ENCODE measurements around the gene HYAL1.
A peak's percentile ranks its signal among the peaks of the same experiment; 100 is the strongest.
"Not testable (repeated sequence)": the region's sequence is repeated elsewhere in the genome, so short reads cannot be mapped to it uniquely, and the experiment has no call there.

HYAL1 gene

DNA sequence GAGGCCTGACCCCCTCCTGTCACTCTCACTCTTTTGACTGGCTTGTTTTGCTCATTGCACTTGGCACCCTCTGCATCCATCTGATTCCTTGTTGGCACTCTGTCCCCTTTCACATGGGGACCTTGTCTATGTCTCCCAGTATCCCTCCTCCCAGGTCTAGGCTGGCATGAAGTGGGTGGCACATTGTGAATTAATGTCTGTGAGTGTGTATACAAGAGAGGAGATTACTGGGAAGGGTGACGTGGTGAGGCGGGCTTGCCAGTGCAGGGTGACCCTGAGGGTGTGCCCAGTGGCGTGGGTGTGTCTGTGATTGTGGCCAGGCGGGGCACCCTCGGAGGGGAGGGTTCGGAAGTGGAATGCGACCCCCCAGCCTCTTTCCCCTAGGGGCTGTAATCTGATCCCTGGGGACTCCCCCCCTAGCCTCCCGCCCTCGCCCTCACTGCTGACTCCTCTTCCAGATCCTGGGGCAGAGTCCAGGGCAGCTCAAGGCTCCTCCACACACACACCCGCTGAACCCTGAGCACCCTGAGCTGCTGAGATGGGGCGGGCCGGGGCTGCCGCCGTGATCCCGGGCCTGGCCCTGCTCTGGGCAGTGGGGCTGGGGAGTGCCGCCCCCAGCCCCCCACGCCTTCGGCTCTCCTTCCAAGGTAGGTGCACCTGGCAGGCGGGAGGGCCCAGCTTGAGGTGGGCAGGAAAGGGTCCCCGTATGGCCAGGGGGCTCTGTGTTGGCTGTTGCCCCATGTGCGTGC, 34.5 kb downstream of the HYAL1 start, which contains the start of gene SEMA3B:
Gene SEMA3B (plus strand): TSS at position 445 of the 749 bp plus-strand sequence. CDS start 94 bp downstream, at position 539.
- Mint-ChIP-seq H3K4me3 (no peak within 1 kb of the TSS), H3K4me1 (ENCODE audit: low read depth) (peaks cover 4% of the 10 kb centered on the region), H3K27ac (no peak within 1 kb of the TSS), H3K9me3 (ENCODE audit: low read depth) (no peaks in the 10 kb centered on the region), H3K36me3 (no peaks in the 10 kb centered on the region), H3K27me3 (peaks cover 9% of the 10 kb centered on the region)

DNA sequence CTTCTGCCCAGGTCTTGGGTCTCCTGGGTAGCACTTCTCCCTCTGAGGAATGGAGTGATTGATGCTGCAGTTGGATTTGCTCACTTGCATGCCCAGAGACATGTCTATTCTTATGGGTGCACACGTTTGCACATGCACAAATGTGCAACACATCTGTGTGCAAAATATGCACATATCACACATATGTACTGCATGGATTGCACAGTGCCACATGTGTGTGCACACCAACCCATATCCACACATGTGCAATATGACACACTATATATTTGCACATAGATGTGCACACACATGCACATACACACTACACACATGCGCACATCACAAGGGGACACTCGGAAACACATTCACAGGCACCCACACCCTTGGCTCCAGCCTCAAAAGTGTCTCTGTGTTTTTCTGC, 35.1 kb downstream of the HYAL1 start:
- Mint-ChIP-seq H3K27me3 (peaks cover 9% of the 10 kb centered on the region), H3K4me1 (ENCODE audit: low read depth) (peaks cover 4% of the 10 kb centered on the region), H3K9me3 (ENCODE audit: low read depth) (no peaks in the 10 kb centered on the region)

DNA sequence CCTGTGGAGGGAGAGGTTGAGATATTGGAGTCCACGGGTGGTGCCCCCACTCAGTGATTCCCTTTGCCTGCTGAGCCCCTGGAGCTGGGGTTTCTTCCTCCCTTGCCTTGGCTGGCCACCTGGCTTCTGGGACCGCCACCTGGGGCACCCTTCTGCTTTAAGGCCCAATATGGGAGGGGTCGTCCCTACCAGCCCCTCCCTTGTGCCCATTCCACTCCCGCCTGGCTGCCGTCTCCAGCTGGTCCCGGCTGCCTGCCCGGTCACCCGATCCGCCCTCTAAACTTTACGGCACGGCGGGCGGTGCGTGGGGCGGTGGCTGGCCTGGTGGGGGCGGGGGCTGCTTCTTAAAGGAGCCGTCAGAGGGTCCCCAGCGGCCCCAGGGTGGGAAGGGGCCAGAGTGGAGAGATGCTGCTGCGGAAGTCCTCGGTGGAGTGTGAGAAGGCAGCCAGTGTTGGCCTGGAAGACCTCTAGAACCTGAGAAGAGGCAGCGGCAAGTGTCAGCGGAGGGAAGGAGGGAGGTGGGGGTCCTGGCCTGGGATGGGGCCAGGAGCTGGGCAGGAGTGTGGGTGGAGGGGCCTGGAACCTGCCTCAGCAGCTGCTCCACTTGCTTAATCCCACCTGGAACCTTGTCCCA, 36.0 kb downstream of the HYAL1 start:
- Mint-ChIP-seq H3K27ac (no peak overlapping the region), H3K4me1 (ENCODE audit: low read depth) (no peaks in the 10 kb centered on the region), H3K27me3 (peaks cover 5% of the 10 kb centered on the region), H3K9me3 (ENCODE audit: low read depth) (no peaks in the 10 kb centered on the region), H3K36me3 (no peaks in the 10 kb centered on the region), H3K4me3 (no peak overlapping the region)

More for the DNA sequence above, 35.1 kb downstream of the HYAL1 start:
- Mint-ChIP-seq H3K4me3 (no peak overlapping the region), H3K27ac (no peak overlapping the region), H3K36me3 (no peaks in the 10 kb centered on the region)

DNA sequence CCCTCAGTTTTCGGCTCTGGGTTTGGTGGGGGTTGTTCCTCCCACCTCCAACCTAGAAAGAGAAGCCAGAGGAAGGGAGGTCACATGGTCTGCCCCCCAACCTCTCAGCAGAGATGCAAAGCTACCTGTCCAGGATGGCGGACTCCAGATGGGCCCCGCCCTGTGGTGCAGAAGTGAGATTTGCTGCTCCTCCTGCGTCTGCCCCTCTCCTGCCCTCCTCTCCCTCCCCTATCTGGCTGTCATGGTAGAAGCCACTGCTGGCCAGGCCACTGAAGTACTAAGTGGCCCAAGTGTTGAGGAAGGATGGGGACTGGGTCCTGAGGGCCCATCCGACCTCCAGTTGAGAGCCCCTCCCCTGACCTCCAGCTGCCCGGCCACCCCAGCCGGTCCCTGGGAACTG, 36.5 kb downstream of the HYAL1 start:
- Mint-ChIP-seq H3K36me3 (no peaks in the 10 kb centered on the region), H3K4me3 (no peak overlapping the region), H3K27ac (no peak overlapping the region), H3K4me1 (ENCODE audit: low read depth) (no peaks in the 10 kb centered on the region), H3K27me3 (peaks cover 5% of the 10 kb centered on the region), H3K9me3 (ENCODE audit: low read depth) (no peaks in the 10 kb centered on the region)

DNA sequence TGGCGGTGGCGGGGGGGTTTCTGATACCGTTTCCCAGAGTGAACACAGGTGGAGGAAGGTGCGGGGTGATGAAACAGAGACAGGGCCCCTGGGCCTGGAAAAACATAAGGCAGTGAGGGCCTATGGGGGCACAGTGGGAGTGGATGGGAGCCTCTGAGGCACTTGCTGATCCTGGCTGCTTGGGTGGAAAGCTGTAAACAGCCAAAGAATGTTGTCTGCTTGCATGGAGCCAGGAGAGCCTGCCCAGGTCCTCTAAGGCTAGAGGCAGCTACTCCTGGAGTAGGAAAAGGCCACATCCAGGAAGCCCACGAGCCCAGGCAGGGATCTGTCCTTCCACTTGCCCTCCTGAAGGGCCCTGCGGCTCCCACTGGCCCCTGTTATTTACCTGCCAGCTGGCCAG, 37.4 kb downstream of the HYAL1 start:
- Mint-ChIP-seq H3K27me3 (peaks cover 5% of the 10 kb centered on the region), H3K36me3 (no peaks in the 10 kb centered on the region), H3K27ac (no peak overlapping the region), H3K9me3 (ENCODE audit: low read depth) (no peaks in the 10 kb centered on the region), H3K4me1 (ENCODE audit: low read depth) (no peaks in the 10 kb centered on the region), H3K4me3 (no peak overlapping the region)

DNA sequence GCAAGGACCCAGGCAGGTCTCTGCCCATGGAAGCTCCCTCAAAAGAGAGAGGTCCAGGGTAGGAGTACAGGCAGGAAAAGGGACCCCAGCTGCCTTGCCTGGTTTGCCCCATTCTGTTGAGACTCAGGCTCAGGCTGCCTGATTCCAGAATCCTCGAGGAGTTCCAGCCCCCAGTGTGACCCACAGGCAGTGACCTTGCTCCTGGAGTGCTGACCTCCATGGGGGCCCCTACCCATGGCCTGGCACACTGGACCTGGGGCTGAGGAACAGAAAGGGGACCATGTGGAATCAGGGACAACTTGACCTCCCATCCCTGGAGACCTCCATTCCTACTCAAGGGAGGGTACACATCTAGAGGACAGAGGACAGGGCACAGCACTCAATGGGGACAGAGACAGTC, 37.8 kb downstream of the HYAL1 start:
- Mint-ChIP-seq H3K27me3 (peaks cover 5% of the 10 kb centered on the region), H3K4me1 (ENCODE audit: low read depth) (no peaks in the 10 kb centered on the region), H3K36me3 (no peaks in the 10 kb centered on the region), H3K9me3 (ENCODE audit: low read depth) (no peaks in the 10 kb centered on the region), H3K27ac (no peak overlapping the region), H3K4me3 (no peak overlapping the region)

DNA sequence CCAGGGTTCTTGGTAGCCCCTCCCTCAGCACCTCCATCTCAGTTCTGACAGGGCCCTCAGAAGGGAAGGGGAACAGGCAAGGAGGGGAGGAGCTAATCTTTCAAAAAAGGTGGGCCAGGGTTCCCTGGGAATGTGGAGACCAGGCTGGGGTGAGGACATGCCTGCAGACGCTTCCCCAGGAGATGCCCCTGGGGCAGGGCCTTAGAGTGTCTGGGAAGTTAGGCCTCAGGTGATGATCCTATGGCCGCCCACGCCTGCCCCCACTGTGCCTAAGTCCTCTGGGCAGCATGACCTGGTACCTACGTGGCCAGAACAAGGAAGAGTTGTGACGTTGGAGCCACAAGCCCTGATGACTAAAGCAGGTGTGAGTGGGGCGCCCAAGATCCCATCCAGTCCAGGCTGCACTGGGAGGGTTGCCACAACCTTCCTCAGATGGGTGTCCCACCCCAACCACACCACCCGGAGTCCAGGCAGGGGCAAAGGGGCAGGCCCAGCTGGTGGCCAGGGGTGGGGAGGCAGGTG, 38.3 kb downstream of the HYAL1 start:
- no peaks in the 10 kb centered on the region for H3K36me3 Mint-ChIP-seq
- H3K27me3 Mint-ChIP-seq, result peaks cover 5% of the 10 kb centered on the region
- H3K4me1 Mint-ChIP-seq (ENCODE audit: low read depth), result no peaks in the 10 kb centered on the region
- no peaks in the 10 kb centered on the region for H3K9me3 Mint-ChIP-seq (ENCODE audit: low read depth)
- no peak overlapping the region for H3K4me3 Mint-ChIP-seq
- H3K27ac Mint-ChIP-seq, result no peak overlapping the region

DNA sequence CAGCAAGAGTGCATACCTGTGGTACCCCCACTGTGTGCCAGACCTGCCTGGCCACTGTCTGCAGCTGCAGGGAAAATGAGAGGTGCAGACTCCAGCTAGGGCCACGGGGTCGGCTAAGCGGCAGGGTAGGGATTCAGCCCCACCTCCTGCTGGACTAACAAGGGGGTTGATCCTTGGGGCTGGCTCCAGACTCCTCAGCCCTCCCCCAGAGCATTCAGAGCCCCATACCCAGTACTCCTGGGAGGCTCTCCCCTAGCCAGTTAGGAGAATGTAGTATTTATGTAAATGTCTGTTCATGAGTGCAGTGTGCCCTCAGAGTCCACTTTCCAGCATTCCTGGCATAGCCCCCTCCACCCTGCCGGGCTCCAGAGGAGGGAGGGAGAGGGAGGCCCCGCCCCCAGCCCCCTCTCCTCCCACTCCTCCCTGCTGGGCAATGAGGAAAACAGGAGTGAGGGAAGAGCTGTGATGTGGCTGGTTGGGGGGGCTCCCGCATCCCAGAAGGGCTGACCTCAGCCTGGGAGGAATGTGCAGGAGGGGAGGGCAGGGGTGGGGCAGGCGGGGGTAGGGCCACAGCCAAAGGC, 38.9 kb downstream of the HYAL1 start:
- H3K9me3 Mint-ChIP-seq (ENCODE audit: low read depth), result no peaks in the 10 kb centered on the region
- no peak overlapping the region for H3K4me3 Mint-ChIP-seq
- no peaks in the 10 kb centered on the region for H3K36me3 Mint-ChIP-seq
- no peak overlapping the region for H3K27ac Mint-ChIP-seq
- peaks cover 5% of the 10 kb centered on the region for H3K27me3 Mint-ChIP-seq
- peaks cover 2% of the 10 kb centered on the region for H3K4me1 Mint-ChIP-seq (ENCODE audit: low read depth)

DNA sequence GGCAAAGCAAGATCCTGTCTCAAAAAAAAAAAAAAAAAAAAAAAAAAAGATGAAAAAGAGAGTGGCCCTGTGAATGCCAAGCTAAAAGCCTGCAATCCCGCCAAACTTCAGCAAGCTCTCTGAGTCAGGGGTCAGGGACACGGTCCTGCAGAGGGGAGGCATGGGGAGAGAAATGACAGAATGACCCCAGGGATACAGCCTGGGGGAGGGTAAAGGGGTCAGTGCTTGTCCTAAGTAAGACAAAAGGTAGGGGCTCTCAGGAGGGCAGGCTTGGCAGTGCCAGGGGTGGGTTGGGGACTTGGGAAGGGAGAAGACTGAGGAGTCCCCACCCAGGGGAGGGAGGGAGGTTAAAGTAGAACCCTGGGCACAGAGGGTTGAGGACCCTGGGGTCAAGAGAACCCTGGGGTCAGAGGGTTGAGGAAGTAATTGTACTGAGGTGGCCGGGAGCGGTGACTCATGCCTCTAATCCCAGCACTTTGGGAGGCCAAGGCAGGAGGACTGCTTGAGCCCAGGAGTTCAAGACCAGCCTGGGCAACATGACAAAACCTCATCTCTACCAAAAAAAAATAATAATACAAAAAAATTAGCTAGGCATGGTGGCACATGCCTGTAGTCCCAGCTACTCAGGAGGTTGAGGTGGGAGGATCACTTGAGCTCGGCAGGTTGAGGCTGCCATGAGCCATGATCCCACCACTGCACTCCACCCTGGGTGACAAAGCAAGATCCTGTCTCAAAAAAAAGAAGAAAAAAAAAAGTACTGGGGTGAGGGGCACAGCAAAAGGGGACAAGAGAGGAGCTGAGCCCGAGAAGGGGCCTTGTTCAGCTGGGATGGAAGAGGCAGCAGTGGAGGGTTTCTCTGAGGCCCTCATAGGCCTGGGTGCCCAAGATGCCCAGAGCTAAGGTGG, 39.6 kb downstream of the HYAL1 start:
- Mint-ChIP-seq H3K27me3 (peaks cover 4% of the 10 kb centered on the region), H3K4me1 (ENCODE audit: low read depth) (peaks cover 3% of the 10 kb centered on the region), H3K27ac (no peak overlapping the region), H3K4me3 (no peak overlapping the region), H3K36me3 (no peaks in the 10 kb centered on the region), H3K9me3 (ENCODE audit: low read depth) (no peaks in the 10 kb centered on the region)

DNA sequence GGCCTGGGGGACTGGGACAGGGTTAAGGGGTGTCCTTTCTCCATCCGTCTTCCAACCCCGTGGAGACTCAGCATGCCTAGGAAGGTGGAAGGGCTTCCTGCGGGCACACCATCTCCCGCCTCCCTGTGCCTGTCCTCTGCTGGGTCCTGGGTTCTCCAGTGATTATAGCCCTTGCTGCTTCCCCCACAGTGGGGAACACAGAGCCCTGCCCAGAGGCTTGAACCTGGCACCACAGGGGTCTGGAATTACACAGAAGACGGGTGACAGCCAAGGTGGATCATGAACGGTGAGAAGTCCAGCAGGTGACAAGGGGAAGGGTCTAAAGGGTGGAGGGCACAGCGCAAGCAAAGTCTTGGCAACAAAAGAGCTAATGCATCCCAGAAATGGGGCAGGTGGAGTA, 40.6 kb downstream of the HYAL1 start:
- no peaks in the 10 kb centered on the region for H3K27me3 Mint-ChIP-seq
- no peak overlapping the region for H3K27ac Mint-ChIP-seq
- no peaks in the 10 kb centered on the region for H3K36me3 Mint-ChIP-seq
- no peak overlapping the region for H3K4me3 Mint-ChIP-seq
- no peaks in the 10 kb centered on the region for H3K9me3 Mint-ChIP-seq (ENCODE audit: low read depth)
- peaks cover 3% of the 10 kb centered on the region for H3K4me1 Mint-ChIP-seq (ENCODE audit: low read depth)

DNA sequence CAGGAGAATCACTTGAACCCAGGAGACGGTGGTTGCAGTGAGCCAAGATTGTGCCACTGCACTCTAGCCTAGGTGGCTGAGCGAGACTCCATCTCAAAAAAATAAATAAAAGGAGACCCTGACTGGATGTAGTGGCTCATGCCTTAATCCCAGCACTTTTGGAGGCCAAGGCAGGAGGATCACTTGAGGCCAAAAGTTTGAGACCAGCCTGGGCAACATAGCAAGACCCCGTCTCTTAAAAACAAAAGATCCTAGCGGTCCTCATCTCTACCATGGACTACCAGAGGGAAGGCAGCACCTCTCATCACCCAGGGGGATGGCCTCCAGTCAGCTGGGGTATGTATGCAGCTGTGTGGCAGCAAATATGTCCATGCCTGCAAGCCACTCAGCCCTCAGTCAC, 41.2 kb downstream of the HYAL1 start:
- not testable (repeated sequence) for H3K27ac Mint-ChIP-seq; H3K36me3 Mint-ChIP-seq; H3K9me3 Mint-ChIP-seq (ENCODE audit: low read depth); H3K27me3 Mint-ChIP-seq; H3K4me1 Mint-ChIP-seq (ENCODE audit: low read depth); H3K4me3 Mint-ChIP-seq

DNA sequence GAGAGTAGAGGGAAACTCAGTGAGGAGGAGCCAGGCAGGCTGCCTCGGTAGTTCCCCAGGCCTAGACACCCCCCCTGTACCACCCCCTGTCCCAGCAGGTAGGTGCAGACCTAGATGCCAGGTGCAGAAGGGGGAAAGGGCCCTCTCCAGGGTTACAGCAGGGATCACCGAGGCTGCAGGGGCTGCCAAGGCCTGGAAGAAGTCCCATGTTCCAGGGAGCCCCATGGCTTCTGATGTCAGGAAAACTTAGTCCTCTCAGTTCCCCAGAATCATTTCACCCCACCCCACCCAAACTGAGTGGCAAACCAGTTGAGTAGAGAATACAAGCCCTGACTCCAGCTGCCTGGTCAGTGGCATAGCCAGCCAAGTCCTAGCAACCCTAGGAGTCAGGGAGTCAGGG, 41.9 kb downstream of the HYAL1 start:
- Mint-ChIP-seq H3K9me3 (ENCODE audit: low read depth) (no peaks in the 10 kb centered on the region), H3K4me3 (peak overlapping the region; percentile 54), H3K27ac (no peak overlapping the region), H3K36me3 (peaks cover 4% of the 10 kb centered on the region), H3K4me1 (ENCODE audit: low read depth) (peaks cover 4% of the 10 kb centered on the region), H3K27me3 (no peaks in the 10 kb centered on the region)

DNA sequence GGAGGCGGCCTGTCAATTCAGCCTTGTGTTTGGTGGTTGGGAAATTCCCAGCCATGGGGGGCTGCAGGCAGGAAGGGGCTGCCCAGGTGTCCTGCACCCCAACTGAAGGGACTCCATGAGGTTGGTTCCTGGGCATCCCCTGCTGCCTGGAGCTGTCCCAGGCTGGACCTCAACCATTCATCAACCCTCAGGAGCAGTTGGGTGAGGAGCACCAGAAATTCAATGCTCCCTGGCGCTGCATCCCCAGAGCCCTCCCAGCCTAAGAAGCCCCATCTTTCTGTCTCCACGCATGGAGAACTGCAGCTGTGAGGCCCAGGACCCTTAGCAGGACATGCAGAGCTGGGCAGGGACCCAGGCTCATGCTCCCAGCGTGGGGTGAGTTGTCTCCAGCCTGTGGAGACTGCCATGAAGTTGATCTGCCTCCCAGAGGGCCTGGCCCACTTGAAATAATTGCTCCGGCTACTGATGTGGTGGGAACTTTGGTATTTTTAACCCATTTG, 42.4 kb downstream of the HYAL1 start:
- Mint-ChIP-seq H3K36me3 (peaks cover 4% of the 10 kb centered on the region), H3K9me3 (ENCODE audit: low read depth) (no peaks in the 10 kb centered on the region), H3K27ac (no peak overlapping the region), H3K4me1 (ENCODE audit: low read depth) (peaks cover 4% of the 10 kb centered on the region), H3K4me3 (peak overlapping the region; percentile 59), H3K27me3 (no peaks in the 10 kb centered on the region)

DNA sequence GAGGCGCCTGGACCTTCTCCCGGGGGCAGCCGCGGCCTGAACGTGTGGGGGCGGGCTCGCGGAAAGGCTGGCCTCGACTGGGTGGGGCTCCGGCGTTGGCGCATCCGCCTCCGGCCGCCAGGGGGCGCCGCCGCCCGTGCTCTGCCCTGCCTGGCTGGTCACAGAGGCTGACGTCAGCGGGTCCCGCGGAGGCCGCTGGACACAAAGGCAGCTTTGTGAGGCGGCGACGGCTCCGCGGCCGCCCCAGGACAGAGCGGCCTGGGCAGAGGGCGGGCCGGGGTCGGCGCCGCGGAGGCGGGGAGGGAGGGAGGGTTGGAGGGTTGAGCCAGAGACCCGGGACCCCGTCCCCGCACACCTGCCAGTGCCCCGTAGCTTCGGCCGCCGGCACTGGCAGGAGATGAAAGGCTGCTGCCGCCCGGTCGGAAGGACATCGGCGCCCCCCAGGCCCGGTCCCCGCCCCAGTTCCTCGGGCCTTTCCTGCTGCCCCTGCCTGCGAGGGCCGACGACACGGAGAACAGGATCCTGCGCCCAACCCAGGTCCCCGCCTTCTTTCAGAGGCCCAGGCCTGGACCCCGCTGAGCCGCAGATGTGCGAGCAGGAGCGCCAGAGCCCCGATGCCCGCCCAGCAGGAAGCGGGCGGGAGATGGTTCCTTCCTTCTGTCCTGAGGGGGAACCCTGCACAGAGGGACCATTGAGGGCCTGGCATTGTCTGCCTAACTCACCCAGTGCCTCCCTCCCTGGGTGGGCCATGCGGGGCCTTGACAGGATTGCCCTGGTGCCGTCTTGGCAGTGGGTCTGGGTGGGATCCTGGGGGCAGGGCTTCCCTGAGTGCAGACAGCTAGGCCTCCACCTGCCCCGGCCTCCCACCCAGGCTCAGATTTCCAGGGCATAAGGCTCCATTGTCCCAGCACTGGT, 43.1 kb downstream of the HYAL1 start:
- Mint-ChIP-seq H3K27me3 (no peaks in the 10 kb centered on the region), H3K4me1 (ENCODE audit: low read depth) (peaks cover 4% of the 10 kb centered on the region), H3K36me3 (peaks cover 4% of the 10 kb centered on the region), H3K9me3 (ENCODE audit: low read depth) (no peaks in the 10 kb centered on the region), H3K4me3 (peak overlapping the region; percentile 70), H3K27ac (peak overlapping the region; percentile 68)
